ENCODE results near the gene NSUN3.

NSUN3 gene

GRCh38 chr3:94064243-94064860 is 1.5 kb downstream of the NSUN3 start:
- Histone ChIP-seq H3K27ac (replicated peaks) (peak overlapping the region; percentile 96), H3K4me3 (replicated peaks; ENCODE audit: insufficient read depth, low read length) (peak overlapping the region; percentile 76), H3K27me3 (ENCODE audit: insufficient read depth, poor library complexity, severe bottlenecking) (no peaks in the 10 kb centered on the region)
- no peak for TF ChIP-seq REST (IDR thresholded peaks at IDR 0.05; ENCODE audit: insufficient replicate concordance, low read depth)
- no peak for TF ChIP-seq GABPA (IDR thresholded peaks at IDR 0.05; ENCODE audit: low read depth)
- DNase-seq (ENCODE audit: low read depth in 1 of 2, low spot score in 1 of 2) = no peak

- TF ChIP-seq CTCF (IDR thresholded peaks at IDR 0.05; ENCODE audit: insufficient read depth, low read length) (no peak), POLR2AphosphoS5 (IDR thresholded peaks at IDR 0.05; ENCODE audit: low read depth) (no peak), SPI1 (IDR thresholded peaks at IDR 0.05; ENCODE audit: borderline replicate concordance, low read depth) (no peak), GABPA (IDR thresholded peaks at IDR 0.05; ENCODE audit: low read depth) (no peak), REST (IDR thresholded peaks at IDR 0.05; ENCODE audit: insufficient replicate concordance, low read depth) (no peak)
- no peak overlapping the region for H3K4me3 ChIP-seq (replicated peaks; ENCODE audit: insufficient read depth, low read length)
- DNase-seq (ENCODE audit: low read depth in 1 of 2, low spot score in 1 of 2) = no peak
- H3K27ac ChIP-seq (replicated peaks) = no peak overlapping the region
- no peaks in the 10 kb centered on the region for H3K27me3 ChIP-seq (ENCODE audit: insufficient read depth, poor library complexity, severe bottlenecking)
These were observed 2.3 kb downstream of the NSUN3 start for GRCh38 chr3:94065122-94065521.

GRCh38 chr3:94065819-94066480 is 3.1 kb downstream of the NSUN3 start:
- DNase-seq (ENCODE audit: low read depth in 1 of 2, low spot score in 1 of 2) = no peak
- no peak overlapping the region for H3K4me3 ChIP-seq (replicated peaks; ENCODE audit: insufficient read depth, low read length)
- no peak overlapping the region for H3K27ac ChIP-seq (replicated peaks)
- no peaks in the 10 kb centered on the region for H3K27me3 ChIP-seq (ENCODE audit: insufficient read depth, poor library complexity, severe bottlenecking)
- TF ChIP-seq POLR2AphosphoS5 (IDR thresholded peaks at IDR 0.05; ENCODE audit: low read depth) (no peak), GABPA (IDR thresholded peaks at IDR 0.05; ENCODE audit: low read depth) (no peak), REST (IDR thresholded peaks at IDR 0.05; ENCODE audit: insufficient replicate concordance, low read depth) (no peak), SPI1 (IDR thresholded peaks at IDR 0.05; ENCODE audit: borderline replicate concordance, low read depth) (no peak), CTCF (IDR thresholded peaks at IDR 0.05; ENCODE audit: insufficient read depth, low read length) (no peak)
